Osteocyte (in vitro differentiated cells): ENCODE measurements around the gene TRIM52. TPM values are rescaled to one million over a fixed set of nuclear protein-coding genes. Genes with fewer than 3 reads are reported as not detected.
"Not testable (repeated sequence)": the region's sequence is repeated elsewhere in the genome, so short reads cannot be mapped to it uniquely, and the experiment has no call there.

Experiments used
- DNase-seq: peaks from one replicate; pipeline ENCODE4 v3.0.0; 2021; ENCODE audit warnings: mixed read lengths; ENCODE audit not compliant: unreplicated experiment; ENCODE audit errors: extremely low spot score
- H3K27ac Mint-ChIP-seq: one replicate; pipeline ENCODE4 v1.8.0; 2021; ENCODE audit warnings: mild to moderate bottlenecking, mixed read lengths; ENCODE audit not compliant: unreplicated experiment
- H3K27me3 Mint-ChIP-seq: one replicate; pipeline ENCODE4 v1.8.0; 2021; ENCODE audit warnings: mixed read lengths; ENCODE audit not compliant: unreplicated experiment
- H3K36me3 Mint-ChIP-seq: one replicate; pipeline ENCODE4 v1.8.0; 2021; ENCODE audit warnings: mixed read lengths; ENCODE audit not compliant: unreplicated experiment
- H3K4me1 Mint-ChIP-seq: one replicate; pipeline ENCODE4 v1.8.0; 2021; ENCODE audit warnings: mixed read lengths; ENCODE audit not compliant: unreplicated experiment
- H3K4me3 Mint-ChIP-seq: one replicate; pipeline ENCODE4 v1.8.0; 2021; ENCODE audit warnings: mild to moderate bottlenecking, moderate library complexity, mixed read lengths; ENCODE audit not compliant: unreplicated experiment
- H3K9me3 Mint-ChIP-seq: one replicate; pipeline ENCODE4 v1.8.0; 2021; ENCODE audit warnings: mixed read lengths; ENCODE audit not compliant: unreplicated experiment
- long read RNA-seq: library from polyadenylated mRNA; unstranded; transcript quantifications from one replicate; pipeline ENCODE4 v2.0.0, GENCODE V29; 2021
- total RNA-seq: library from RNA; stranded (reverse); gene quantifications from 2 replicates; pipeline ENCODE4 v1.2.1, GENCODE V29; 2021
- TF ChIP-seq, protein P1 (sequence below): fragments of 200-600 bp; sonication (generic); IDR thresholded peaks from 2 replicates; pipeline ENCODE4 v1.5.0; 2021; ENCODE audit warnings: antibody characterized with exemption, mild to moderate bottlenecking, moderate library complexity

Gene TRIM52
- 12.8 and 13.7 TPM in 2 replicates for total RNA-seq
- long read RNA-seq, full-length matches to known transcripts = 17 of 21 reads
- long read RNA-seq, partial matches to known transcripts = 0 of 21 reads
- long read RNA-seq, other reads (novel, unspliced or antisense) = 4 of 21 reads

DNA sequence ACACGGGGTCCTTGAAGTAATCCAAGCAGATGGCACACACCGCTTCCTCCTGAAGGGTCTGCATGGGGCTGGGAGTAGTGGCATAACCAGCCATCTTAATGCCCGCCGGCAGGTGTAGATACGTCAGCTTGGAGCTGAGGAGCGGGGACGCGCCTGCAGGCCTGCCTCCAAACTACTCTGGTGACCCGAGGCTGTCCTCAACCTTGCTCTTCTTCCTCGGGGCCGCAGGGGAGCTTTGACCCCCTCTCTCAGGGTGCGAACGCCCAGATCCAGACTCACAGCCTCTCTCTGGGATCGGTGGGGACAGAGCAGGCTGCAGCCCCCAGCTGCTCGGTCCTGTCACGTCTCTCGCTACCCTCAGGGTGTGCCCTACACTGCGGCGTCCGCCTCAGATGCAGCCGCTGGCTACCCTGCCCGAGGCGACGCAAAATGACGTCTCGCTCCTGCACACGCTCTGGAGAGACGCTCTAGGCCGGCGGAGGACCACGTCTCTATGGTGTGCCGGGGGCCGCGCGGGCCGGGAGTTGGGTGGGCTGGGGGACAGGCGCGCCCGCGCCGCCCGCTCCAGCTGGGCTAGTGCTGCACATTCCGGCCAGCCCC, at the start of gene TRIM52:
Gene TRIM52, minus strand, starts transcription at position 424 of the 600 bp plus-strand sequence. Its CDS starts 330 bp downstream, at position 94.
- Mint-ChIP-seq H3K36me3 (peaks cover 20% of the 10 kb centered on the region), H3K27me3 (no peaks in the 10 kb centered on the region), H3K4me1 (peaks cover 45% of the 10 kb centered on the region), H3K4me3 (peak within 1 kb of the TSS; percentile 98), H3K9me3 (no peaks in the 10 kb centered on the region), H3K27ac (peak within 1 kb of the TSS; percentile 95)
- TF ChIP-seq, protein P1, sequence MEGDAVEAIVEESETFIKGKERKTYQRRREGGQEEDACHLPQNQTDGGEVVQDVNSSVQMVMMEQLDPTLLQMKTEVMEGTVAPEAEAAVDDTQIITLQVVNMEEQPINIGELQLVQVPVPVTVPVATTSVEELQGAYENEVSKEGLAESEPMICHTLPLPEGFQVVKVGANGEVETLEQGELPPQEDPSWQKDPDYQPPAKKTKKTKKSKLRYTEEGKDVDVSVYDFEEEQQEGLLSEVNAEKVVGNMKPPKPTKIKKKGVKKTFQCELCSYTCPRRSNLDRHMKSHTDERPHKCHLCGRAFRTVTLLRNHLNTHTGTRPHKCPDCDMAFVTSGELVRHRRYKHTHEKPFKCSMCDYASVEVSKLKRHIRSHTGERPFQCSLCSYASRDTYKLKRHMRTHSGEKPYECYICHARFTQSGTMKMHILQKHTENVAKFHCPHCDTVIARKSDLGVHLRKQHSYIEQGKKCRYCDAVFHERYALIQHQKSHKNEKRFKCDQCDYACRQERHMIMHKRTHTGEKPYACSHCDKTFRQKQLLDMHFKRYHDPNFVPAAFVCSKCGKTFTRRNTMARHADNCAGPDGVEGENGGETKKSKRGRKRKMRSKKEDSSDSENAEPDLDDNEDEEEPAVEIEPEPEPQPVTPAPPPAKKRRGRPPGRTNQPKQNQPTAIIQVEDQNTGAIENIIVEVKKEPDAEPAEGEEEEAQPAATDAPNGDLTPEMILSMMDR = no peak
- peak; percentile 94 for DNase-seq

GRCh38 chr5:181287331-181287730, 26.4 kb upstream of the TRIM52 start:
- H3K27me3 Mint-ChIP-seq, DNase-seq, H3K9me3 Mint-ChIP-seq, H3K27ac Mint-ChIP-seq, H3K4me3 Mint-ChIP-seq, H3K4me1 Mint-ChIP-seq: not testable (repeated sequence)
- H3K36me3 Mint-ChIP-seq = peaks cover 10% of the 10 kb centered on the region

GRCh38 chr5:181285962-181286705, 25.2 kb upstream of the TRIM52 start:
- H3K27me3 Mint-ChIP-seq, H3K9me3 Mint-ChIP-seq, H3K4me3 Mint-ChIP-seq, H3K27ac Mint-ChIP-seq: not testable (repeated sequence)
- Mint-ChIP-seq H3K4me1 (peaks cover 14% of the 10 kb centered on the region), H3K36me3 (peaks cover 10% of the 10 kb centered on the region)
- DNase-seq = peak; percentile 77

DNA sequence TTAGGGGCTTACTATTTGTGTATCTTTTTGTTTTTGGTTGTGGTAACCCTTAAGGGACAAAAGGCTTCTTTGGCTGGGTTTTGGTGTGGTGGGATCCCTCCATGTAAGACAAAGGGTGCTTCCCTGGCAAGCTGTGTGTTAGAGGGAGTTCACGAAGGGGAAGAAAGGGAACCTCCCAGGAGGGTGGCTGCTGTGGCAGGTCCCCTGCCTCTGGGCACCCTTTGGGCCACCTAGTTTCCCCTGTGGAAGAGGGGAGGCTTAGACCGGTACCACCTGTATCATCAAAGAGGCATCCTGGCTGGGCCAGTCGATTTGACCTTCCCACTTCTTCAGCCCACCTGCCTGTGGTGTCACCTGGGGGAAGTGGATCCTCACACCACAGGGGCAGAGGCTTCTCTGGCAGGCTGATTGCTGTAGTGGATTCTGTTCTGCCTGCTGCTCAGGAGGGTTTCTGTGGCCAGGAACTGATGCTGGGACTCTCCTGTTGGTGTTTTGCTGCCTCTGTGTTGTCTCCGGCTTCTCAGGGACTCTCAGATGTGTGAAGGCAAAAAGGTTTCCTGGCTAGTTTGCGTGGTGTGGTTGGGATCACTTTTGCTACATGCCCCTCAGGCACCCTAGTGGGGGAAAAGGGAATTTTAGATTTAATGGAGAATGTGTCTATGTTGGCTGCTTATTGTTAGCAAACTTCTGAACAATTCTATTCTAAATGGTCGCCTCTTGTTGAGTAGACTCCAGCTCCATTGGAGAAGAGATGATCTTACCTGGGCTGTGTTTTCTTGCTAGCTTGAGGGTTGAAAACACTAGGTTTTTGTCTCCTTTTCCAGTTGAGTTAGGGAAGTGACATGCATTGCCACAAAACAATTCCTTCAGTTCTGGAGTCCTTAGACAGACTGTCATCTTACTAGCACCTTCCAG, 23.2 kb upstream of the TRIM52 start:
- Mint-ChIP-seq H3K36me3 (peaks cover 10% of the 10 kb centered on the region), H3K27ac (peak overlapping the region; percentile 64), H3K4me3 (peak overlapping the region; percentile 44), H3K4me1 (peaks cover 14% of the 10 kb centered on the region)
- TF ChIP-seq, protein P1 = peak; percentile 38
- DNase-seq = peak; percentile 53
- H3K9me3 Mint-ChIP-seq, H3K27me3 Mint-ChIP-seq: not testable (repeated sequence)

- no peaks in the 10 kb centered on the region for H3K9me3 Mint-ChIP-seq
Observed at GRCh38 chr5:181283347-181283746, 22.4 kb upstream of the TRIM52 start.

More at GRCh38 chr5:181283347-181283746, 22.4 kb upstream of the TRIM52 start:
- Mint-ChIP-seq H3K4me3 (peak overlapping the region; percentile 26), H3K36me3 (peaks cover 10% of the 10 kb centered on the region), H3K27me3 (no peaks in the 10 kb centered on the region), H3K4me1 (peaks cover 16% of the 10 kb centered on the region), H3K27ac (no peak overlapping the region)
- peak; percentile 83 for DNase-seq
- TF ChIP-seq, protein P1 = no peak
